Epithelial cell of esophagus (primary cell): ENCODE measurements around the gene FAM3A.

Source experiments
- DNase-seq: peaks from one replicate; pipeline ENCODE4 v3.0.0; 2010; ENCODE audit warnings: low read depth
- H3K4me3 ChIP-seq: 2 replicates; pipeline ENCODE4 v1.5.1; 2011; ENCODE audit warnings: mild to moderate bottlenecking, low read length, control low read depth
- TF ChIP-seq, protein P1 (sequence below): IDR thresholded peaks from 2 replicates; pipeline ENCODE4 v1.5.1; 2011; ENCODE audit warnings: low read depth, mild to moderate bottlenecking, low read length, control low read depth, inconsistent platforms; ENCODE audit not compliant: insufficient read depth; ENCODE audit errors: missing control alignments

Gene FAM3A

DNA sequence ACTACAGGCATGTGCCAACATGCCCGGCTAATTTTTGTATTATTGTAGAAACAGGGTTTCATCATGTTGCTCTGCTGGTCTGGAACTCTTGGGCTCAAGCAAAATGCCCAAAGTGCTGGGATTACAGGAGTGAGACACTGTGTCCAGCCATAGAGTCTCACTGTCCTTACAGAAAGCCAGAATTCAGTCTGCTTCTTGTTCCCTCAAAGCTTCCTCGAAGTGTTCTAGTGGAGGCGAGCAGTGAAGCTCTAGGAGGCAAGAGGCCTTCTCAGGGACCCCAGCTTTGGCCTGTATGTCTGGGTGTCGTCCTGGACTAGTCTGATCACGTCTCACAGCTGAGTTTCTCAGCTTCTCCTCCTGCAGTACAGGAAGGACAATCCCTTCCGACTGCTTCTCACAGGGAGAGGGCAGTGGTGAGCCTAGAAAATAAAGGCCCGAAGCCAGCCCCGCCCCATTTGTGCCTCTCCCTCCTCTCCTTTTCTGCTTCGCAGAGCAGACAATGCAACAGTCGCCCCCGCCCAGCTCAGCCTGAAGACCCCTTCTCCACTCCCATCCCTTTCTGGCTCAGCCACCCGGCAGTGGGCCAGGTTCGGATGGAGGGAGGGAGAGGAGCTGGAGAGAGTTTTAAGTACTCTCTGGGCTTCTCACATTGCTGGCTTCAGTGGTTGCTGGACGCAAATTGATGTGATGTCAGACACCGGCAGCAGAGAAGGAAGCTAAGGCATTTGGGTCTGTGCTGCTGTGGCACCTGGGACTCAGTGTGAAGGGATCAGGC lies 11.1 kb upstream of the FAM3A start:
- TF ChIP-seq, protein P1, sequence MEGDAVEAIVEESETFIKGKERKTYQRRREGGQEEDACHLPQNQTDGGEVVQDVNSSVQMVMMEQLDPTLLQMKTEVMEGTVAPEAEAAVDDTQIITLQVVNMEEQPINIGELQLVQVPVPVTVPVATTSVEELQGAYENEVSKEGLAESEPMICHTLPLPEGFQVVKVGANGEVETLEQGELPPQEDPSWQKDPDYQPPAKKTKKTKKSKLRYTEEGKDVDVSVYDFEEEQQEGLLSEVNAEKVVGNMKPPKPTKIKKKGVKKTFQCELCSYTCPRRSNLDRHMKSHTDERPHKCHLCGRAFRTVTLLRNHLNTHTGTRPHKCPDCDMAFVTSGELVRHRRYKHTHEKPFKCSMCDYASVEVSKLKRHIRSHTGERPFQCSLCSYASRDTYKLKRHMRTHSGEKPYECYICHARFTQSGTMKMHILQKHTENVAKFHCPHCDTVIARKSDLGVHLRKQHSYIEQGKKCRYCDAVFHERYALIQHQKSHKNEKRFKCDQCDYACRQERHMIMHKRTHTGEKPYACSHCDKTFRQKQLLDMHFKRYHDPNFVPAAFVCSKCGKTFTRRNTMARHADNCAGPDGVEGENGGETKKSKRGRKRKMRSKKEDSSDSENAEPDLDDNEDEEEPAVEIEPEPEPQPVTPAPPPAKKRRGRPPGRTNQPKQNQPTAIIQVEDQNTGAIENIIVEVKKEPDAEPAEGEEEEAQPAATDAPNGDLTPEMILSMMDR = peak; percentile 56
- H3K4me3 ChIP-seq = peak overlapping the region; percentile 23
- DNase-seq = peak; percentile 77

DNA sequence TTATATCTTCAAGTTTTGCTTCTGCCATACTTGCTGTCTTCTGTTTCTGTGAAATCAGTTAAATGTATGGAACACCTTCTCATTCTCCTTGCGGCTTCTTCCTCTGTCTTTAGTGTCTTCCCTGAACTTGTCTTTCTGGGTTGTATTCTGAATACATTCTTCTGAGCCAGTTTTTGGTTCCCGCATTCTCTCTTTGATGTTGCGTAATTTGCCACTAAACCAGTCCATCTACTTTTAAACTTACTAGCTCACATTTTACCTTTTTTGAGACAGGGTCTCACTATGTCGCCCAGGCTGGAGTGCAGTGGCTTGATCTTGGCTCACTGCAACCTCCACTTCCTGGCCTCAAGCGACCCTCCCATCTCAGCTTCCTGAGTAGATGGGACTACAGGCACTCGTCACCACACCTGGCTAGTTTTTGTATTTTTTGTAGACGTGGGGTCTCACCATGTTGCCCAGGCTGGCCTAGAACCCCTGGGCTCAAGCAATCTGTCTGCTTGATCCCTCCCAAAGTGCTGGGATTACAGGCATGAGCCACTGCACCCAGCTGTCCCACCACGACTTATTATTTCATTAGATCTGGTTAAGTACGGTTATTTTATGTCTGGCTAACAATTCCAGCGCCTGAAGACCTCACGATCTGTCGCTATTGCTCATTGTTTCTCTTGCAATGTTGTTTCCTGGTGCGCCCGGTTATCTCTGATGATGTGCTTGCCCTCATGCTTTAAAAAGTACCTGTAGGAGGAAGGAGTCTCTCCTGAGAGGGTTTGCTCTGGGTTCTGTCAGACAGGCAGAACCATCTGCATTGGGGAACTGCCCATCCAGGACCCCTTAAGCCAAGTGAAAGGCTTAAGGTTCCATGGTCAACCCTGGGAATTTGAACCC lies 9.8 kb upstream of the FAM3A start:
- TF ChIP-seq, protein P1 = no peak
- no peak overlapping the region for H3K4me3 ChIP-seq
- DNase-seq = peak; percentile 62

DNA sequence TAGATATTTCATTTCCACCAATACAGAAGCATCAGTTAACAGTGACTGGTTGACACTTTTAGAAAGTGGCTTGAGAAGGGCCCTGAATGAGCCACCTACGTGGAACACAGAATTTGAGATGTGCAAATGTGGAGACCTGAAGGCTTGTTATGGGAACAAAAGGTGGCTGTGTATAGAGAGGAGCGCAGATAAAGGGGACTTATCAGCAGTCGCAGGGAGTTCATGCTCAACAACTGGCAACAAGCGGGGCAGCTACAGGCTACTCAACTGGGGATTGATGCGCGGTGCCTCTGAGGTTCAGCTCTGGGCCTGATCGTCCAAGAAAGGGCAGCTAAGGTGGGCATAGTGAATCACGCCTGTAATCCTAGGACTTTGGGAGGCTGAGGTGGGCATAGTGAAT lies 3.4 kb upstream of the FAM3A start:
- TF ChIP-seq, protein P1 = no peak
- H3K4me3 ChIP-seq = no peak overlapping the region
- no peak for DNase-seq

DNA sequence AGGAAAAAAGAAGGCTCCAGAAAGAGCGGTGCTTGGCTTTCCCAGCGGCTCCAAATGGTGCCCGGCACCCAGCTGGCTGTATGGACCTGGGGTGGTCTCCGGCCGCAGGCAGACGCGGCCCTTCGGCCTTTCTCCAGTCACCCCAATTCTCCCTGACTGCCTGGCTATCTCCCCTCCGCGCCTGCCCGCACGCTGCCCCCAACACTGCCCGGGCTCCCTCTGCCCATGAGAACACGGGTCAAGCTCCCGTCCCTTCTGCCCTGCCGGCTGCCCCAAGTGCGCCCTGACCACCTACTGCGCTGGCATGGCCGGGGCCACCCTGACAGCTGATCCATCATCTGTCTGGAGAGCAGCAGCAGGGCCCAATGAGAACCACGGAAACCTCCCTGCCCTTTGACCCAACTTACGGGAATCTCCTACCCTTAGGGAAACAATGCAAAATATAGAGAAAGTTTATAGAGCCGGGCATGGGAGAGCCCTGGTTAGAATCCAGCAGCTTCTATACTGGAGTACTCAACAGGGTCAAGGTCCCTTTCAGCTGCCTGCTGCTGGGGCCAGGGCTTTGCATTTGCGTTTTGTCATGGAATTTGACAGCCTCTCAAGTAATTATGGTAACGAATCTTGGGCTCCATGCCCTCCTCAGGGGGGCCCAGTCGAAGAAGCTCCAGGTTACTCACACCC lies 1.2 kb upstream of the FAM3A start:
- TF ChIP-seq, protein P1 = no peak
- DNase-seq = no peak
- no peak overlapping the region for H3K4me3 ChIP-seq

DNA sequence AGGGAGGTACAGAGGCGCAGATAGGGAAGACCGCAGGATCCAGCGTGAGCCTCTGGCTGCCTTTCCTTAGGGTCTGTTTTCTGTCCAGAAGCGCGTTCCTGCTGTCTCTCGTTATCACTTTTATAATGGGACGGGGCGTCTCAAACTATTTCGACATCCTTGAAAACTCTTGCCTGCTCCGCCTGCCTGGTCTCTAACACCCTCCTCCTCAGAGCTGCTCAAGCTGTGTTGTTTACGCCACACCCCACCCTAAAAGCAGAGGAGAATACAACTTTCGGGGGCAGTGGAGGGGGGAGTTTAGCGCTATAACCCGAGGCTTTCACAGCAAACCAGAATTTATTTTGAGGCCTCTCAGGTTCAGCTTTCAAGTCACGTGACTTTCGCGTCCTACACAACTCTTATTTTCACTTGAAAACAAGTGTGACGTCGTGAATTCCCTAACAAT lies 646 bp upstream of the FAM3A start:
- TF ChIP-seq, protein P1 = no peak
- no peak for DNase-seq
- peak overlapping the region; percentile 34 for H3K4me3 ChIP-seq

DNA sequence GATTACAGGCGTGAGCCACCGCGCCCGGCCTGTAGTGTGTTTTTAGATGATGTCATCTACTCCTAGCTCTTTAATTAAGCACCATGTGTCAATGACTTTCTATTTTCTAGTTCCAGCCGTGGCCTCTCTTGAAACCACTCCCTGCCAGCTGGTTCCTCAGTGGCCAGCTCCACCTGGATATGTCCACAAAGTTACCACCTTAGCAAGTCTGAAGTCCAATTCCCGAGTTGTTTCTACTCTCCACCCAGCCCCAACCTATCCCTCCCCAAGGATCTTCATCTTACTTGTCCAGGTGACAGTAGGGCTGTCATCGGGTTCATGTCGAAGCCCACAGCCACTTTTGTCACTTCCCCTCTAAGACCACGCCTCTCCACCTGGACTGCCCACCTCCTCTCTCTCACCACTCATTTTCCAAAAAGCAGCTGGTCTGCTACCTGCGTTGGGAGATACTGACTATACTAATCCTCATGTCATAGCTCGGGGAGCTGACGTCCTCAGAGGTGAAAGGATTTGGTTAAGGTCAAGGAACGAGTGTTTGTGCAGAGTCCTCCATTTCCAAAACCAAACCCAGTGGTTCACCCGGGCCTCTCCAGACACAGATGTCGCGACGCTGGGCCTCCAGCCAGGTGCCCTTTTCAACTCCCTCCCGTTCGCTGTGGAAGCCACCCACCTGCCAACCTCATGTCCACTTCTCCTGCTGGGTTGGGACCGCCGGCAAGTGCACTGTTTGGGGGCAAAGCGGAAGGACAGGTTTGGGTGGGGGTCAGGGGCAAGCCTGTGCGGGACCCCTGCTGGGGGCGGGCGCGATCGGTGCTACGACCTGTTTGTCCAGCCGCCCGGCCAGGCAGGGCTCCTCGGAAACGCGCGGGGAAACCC lies 704 bp downstream of the FAM3A start:
- H3K4me3 ChIP-seq = peak overlapping the region; percentile 62
- TF ChIP-seq, protein P1 = no peak
- DNase-seq = peak; percentile 17
